ENCODE measurements around the gene KXD1.
"Not testable (repeated sequence)": the region's sequence is repeated elsewhere in the genome, so short reads cannot be mapped to it uniquely, and the experiment has no call there.

Gene KXD1

GRCh38 chr19:18536475-18536874 is 21.2 kb upstream of the KXD1 start:
- DNase-seq (ENCODE audit: low spot score), result no peak

GRCh38 chr19:18537431-18537830 is 20.2 kb upstream of the KXD1 start:
- DNase-seq (ENCODE audit: low spot score), result no peak

- DNase-seq (ENCODE audit: low spot score), result no peak
Observed at GRCh38 chr19:18538115-18538514, 19.6 kb upstream of the KXD1 start.

GRCh38 chr19:18539372-18539771 is 18.3 kb upstream of the KXD1 start:
- DNase-seq (ENCODE audit: low spot score), result no peak

- not testable (repeated sequence) for DNase-seq (ENCODE audit: low spot score)
Observed at GRCh38 chr19:18540200-18540599, 17.5 kb upstream of the KXD1 start.

- no peak for DNase-seq (ENCODE audit: low spot score)
Observed at GRCh38 chr19:18541258-18541991, 16.2 kb upstream of the KXD1 start.

GRCh38 chr19:18541992-18542940 is 15.4 kb upstream of the KXD1 start:
- no peak for DNase-seq (ENCODE audit: low spot score)

- DNase-seq (ENCODE audit: low spot score), result peak; percentile 84
Observed at GRCh38 chr19:18542941-18543813, 14.5 kb upstream of the KXD1 start, which contains the start of gene FKBP8. Gene FKBP8 (minus strand): TSS chr19:18543573. CDS start chr19:18541970, 1,603 bp downstream.

GRCh38 chr19:18543814-18544475 is 13.7 kb upstream of the KXD1 start:
- peak; percentile 62 for DNase-seq (ENCODE audit: low spot score)

- DNase-seq (ENCODE audit: low spot score), result no peak
Observed at GRCh38 chr19:18551631-18552030, 6.0 kb upstream of the KXD1 start.

- DNase-seq (ENCODE audit: low spot score), result no peak
Observed at GRCh38 chr19:18558202-18558555, 509 bp downstream of the KXD1 start.

GRCh38 chr19:18558604-18559003 is 934 bp downstream of the KXD1 start:
- no peak for DNase-seq (ENCODE audit: low spot score)

- no peak for DNase-seq (ENCODE audit: low spot score)
Observed at GRCh38 chr19:18559685-18560084, 2.0 kb downstream of the KXD1 start.

- no peak for DNase-seq (ENCODE audit: low spot score)
Observed at GRCh38 chr19:18562086-18562485, 4.4 kb downstream of the KXD1 start.

GRCh38 chr19:18566953-18567352 is 9.3 kb downstream of the KXD1 start:
- DNase-seq (ENCODE audit: low spot score), result no peak

GRCh38 chr19:18568367-18568766 is 10.7 kb downstream of the KXD1 start:
- DNase-seq (ENCODE audit: low spot score), result no peak

GRCh38 chr19:18571564-18572344 is 14.1 kb downstream of the KXD1 start, which contains the start of gene UBA52:
Gene UBA52 (plus strand): TSS chr19:18571857. CDS start chr19:18573301, 1,444 bp downstream.
- DNase-seq (ENCODE audit: low spot score), result peak; percentile 97

GRCh38 chr19:18574691-18575291 is 17.1 kb downstream of the KXD1 start:
- DNase-seq (ENCODE audit: low spot score), result no peak

- no peak for DNase-seq (ENCODE audit: low spot score)
Observed at GRCh38 chr19:18576383-18576782, 18.7 kb downstream of the KXD1 start.

- no peak for DNase-seq (ENCODE audit: low spot score)
Observed at GRCh38 chr19:18577365-18577914, 19.8 kb downstream of the KXD1 start.

Measured in SW480 (cell line).